GM21529 (cell line): ENCODE results near the gene NCBP2L.
A peak's percentile ranks its signal among the peaks of the same experiment; 100 is the strongest.

Experiments used
- ATAC-seq: cut with Tn5 transposase; IDR thresholded peaks from one replicate; pipeline ENCODE4 v1.9.1; 2021; ENCODE audit not compliant: unreplicated experiment

Gene NCBP2L

DNA sequence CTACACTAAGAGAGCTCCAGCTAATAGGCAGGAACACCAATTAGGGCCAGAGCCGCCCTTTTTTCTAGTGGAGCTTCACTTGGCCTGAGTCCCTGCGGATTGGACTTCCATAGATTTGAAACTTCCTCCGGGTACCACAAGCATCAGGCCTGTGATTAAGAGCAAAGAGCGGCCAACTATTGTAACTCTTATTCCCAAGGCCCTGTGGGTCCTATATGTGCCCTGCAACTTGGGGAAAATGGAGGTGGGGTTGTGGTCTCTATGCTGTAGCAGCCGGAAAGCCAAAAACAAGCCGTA lies at the start of gene NCBP2L:
Gene NCBP2L (plus strand): TSS at position 198 of the 297 bp plus-strand sequence. CDS start 16,488 bp downstream, outside the sequence.
- ATAC-seq, result no peak

- ATAC-seq, result no peak
Measured at GRCh38 chrX:107728371-107729099, 49.0 kb upstream of the NCBP2L start.

- peak; percentile 82 for ATAC-seq
Measured at GRCh38 chrX:107729558-107730297, 47.8 kb upstream of the NCBP2L start.

- no peak for ATAC-seq
Measured at GRCh38 chrX:107730298-107730655, 47.3 kb upstream of the NCBP2L start.

GRCh38 chrX:107730991-107731766 lies 46.4 kb upstream of the NCBP2L start:
- no peak for ATAC-seq

DNA sequence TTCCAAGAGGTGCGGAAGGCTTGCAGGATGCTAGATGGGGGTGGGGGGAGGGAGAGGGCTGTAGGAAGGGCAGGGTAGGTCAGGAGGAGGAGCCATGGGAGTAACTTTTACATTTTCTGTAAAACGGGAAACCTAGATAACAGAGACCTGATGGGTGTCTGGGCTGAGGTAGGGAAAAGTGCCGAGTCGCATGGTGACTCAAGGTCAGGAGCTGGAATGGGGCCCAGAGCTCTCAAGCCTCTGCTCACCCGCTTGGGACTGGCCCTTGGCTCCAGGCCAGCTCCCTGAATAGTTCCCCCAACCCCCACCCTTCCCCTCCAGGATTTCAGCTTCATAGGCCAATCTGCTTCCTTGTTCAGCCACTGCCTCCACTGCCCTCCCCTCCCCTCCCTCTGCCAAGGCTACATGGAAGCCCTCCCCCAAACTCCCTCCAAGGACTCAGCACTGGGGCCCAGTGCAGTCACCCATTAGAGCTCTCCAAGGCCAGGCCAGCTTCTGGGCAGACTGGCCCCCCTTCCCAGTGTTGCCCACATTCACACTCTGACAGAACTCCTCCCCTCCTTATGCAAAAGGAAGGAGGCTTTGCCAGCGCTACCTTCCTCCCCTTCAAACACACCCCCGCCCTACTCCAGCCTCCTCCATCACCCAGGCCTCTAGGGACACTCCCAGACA lies 45.6 kb upstream of the NCBP2L start:
- no peak for ATAC-seq

GRCh38 chrX:107733686-107734085 lies 43.8 kb upstream of the NCBP2L start:
- ATAC-seq, result no peak

DNA sequence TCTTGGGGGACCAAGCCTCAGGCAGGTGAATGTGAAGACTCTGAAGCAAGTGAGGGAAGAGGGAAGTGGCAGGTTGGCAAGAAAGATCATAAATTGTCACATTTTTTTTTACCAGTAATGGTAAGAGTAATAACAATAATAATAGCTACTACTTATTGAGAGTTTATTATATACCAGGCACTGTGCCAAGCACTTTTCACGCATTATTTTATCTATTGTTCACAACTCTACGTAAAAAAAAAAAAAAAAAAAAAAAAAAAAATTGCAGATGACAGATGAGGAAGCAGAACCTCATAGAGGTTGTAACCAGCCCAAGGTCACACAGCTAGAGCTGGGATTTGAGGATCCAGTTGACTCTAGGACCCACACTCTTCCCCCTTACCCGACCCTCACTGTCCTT lies 42.9 kb upstream of the NCBP2L start:
- no peak for ATAC-seq

- no peak for ATAC-seq
Measured at GRCh38 chrX:107736781-107737531, 40.6 kb upstream of the NCBP2L start.

- ATAC-seq, result no peak
Measured at GRCh38 chrX:107738272-107738671, 39.3 kb upstream of the NCBP2L start.

- no peak for ATAC-seq
Measured at GRCh38 chrX:107738768-107739167, 38.8 kb upstream of the NCBP2L start.

DNA sequence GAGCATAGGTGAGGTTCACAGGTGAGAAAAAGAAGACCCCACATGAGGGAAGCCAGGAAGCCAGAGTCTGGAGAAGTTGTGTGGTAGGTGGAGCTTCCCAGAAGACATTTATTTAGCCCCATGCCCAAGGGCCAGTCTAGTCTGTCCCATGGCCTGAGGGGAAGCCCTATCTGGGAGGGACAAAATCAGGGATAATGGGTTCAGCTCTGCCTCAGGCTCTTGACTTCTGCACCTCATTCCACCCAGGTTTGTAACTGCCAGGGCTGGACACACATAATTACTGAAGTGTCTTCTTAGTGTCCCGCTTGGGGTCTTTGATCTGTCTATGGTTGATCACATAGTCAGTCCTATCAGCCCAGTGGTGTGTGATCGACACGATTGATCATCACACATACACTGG lies 38.0 kb upstream of the NCBP2L start:
- no peak for ATAC-seq

- ATAC-seq, result peak; percentile 11
Measured at GRCh38 chrX:107741404-107741790, 36.1 kb upstream of the NCBP2L start.

- no peak for ATAC-seq
Measured at GRCh38 chrX:107742700-107743191, 34.8 kb upstream of the NCBP2L start.

- ATAC-seq, result no peak
Measured at GRCh38 chrX:107743995-107744394, 33.5 kb upstream of the NCBP2L start.

DNA sequence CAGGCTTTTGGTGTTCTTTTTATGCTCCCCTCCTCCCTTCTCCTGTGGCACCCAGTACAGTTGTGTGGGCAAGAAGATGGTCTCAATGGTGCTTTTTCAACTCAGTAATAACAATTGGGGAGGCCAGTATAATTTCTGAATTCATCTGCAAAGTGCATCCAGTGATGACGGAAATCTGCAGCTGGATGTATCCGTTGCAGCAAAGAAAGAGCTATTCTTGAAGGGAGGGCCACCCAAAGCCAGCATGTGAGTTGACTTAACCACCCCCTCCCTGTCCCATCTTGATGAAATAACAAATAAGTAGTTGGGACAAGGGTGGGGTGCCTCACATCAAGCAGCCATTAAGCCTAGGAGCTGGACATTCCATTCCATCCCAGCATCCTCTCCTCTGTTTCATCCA lies 32.7 kb upstream of the NCBP2L start:
- ATAC-seq, result no peak

GRCh38 chrX:107747596-107748161 lies 29.9 kb upstream of the NCBP2L start:
- ATAC-seq, result no peak

GRCh38 chrX:107748506-107748905 lies 29.0 kb upstream of the NCBP2L start:
- no peak for ATAC-seq

DNA sequence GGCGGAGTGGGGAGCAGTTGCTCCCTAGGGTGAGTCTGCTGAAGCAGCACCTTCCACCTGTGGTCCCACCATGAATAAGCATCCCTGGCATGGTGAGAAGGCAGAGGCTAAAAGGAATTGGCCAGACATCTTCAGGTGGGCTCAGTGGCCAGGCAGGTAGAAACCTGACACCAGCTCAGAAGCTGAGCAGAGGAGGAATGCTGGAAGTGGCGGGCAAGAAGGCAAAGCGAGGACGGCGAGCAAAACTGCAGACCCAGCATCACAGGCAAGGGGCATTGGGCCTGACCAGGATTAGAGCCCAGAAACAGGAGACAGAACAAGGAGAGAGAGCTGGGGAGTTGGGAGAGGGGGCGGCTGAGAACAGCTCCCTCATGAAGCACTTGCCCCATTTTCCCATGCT lies 27.3 kb upstream of the NCBP2L start:
- ATAC-seq, result no peak

DNA sequence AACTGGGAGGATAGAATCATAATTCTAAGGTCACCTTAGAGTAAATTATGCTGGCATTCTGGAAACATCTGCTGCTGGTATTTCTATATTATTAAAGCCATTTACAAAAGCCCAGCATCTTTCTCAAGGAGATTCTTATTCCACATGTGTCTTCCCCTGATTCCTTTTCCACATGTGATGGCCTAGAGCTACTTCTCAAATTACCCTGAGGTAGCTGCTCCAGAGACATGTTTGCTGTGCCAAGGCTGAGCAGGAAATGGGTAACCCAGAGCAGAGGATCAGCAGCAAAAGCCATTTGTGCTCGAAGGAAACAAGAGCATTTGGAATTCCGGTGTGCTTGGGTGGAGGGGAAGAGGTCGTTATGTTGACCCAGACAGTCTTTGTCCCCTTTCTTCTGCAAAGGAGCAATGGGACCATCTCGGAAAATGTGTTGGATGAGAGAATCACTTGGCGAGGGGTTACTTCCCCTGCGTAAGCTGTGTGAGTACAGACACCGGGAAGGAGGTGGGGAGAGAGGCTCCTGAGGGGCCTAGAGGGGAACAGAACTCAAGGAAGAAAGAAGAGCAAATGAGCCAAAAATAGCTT lies 26.6 kb upstream of the NCBP2L start:
- ATAC-seq, result no peak
